DOHH2 (cell line): ENCODE results near the gene EIF5A.

Source experiments
- H3F3A ChIP-seq: fragments of 200-600 bp; sonication (generic), shearing (Covaris generic); 2 replicates; pipeline ENCODE4 v1.6.0; 2016; ENCODE audit warnings: antibody characterized with exemption, mild to moderate bottlenecking; ENCODE audit not compliant: control insufficient read depth, insufficient read depth
- H3K27ac ChIP-seq: fragments of 200-600 bp; sonication (generic); 2 replicates; pipeline ENCODE4 v1.5.1; 2014; ENCODE audit warnings: low read depth, mild to moderate bottlenecking, low read length, moderate library complexity
- H3K27me3 ChIP-seq: fragments of 200-600 bp; sonication (generic); 2 replicates; pipeline ENCODE4 v1.6.1; 2014; ENCODE audit warnings: mild to moderate bottlenecking, low read length, mixed read lengths; ENCODE audit not compliant: control insufficient read depth
- H3K36me3 ChIP-seq: fragments of 200-600 bp; sonication (generic); 2 replicates; pipeline ENCODE4 v1.6.1; 2014; ENCODE audit warnings: mild to moderate bottlenecking, low read length, moderate library complexity, mixed read lengths; ENCODE audit not compliant: control insufficient read depth
- H3K4me1 ChIP-seq: fragments of 200-600 bp; sonication (generic); 2 replicates; pipeline ENCODE4 v1.6.1; 2014; ENCODE audit warnings: mild to moderate bottlenecking, low read length, mixed read lengths; ENCODE audit not compliant: control insufficient read depth
- H3K4me2 ChIP-seq: fragments of 200-600 bp; sonication (generic); 2 replicates; pipeline ENCODE4 v1.6.0; 2014; ENCODE audit warnings: mild to moderate bottlenecking, low read length, moderate library complexity
- H3K4me3 ChIP-seq: fragments of 200-600 bp; sonication (generic); 2 replicates; pipeline ENCODE4 v1.5.1; 2014; ENCODE audit warnings: mild to moderate bottlenecking, low read length, mixed read lengths
- H3K79me2 ChIP-seq: fragments of 200-600 bp; sonication (generic); 2 replicates; pipeline ENCODE4 v1.6.1; 2014; ENCODE audit warnings: mild to moderate bottlenecking, low read length, mixed read lengths; ENCODE audit not compliant: control insufficient read depth
- H3K9me2 ChIP-seq: fragments of 200-600 bp; sonication (generic); replicated peaks from 2 replicates; pipeline ENCODE4 v1.6.1; 2014; ENCODE audit warnings: mild to moderate bottlenecking, low read length, mixed read lengths; ENCODE audit not compliant: control insufficient read depth
- H3K9me3 ChIP-seq: fragments of 200-600 bp; sonication (generic); 2 replicates; pipeline ENCODE4 v1.6.1; 2014; ENCODE audit warnings: antibody characterized with exemption, low read length, mixed read lengths; ENCODE audit not compliant: control insufficient read depth, insufficient read depth
- H4K20me1 ChIP-seq: fragments of 200-600 bp; sonication (generic); 2 replicates; pipeline ENCODE4 v1.6.0; 2014; ENCODE audit warnings: low read depth, mild to moderate bottlenecking, antibody characterized with exemption, low read length, moderate library complexity; ENCODE audit not compliant: control insufficient read depth, insufficient read depth
- EZH2phosphoT487 ChIP-seq: fragments of 200-600 bp; sonication (generic); IDR thresholded peaks from 2 replicates; pipeline ENCODE4 v1.6.1; 2017; ENCODE audit warnings: borderline replicate concordance, mild to moderate bottlenecking, antibody characterized with exemption, low read length, moderate library complexity, mixed read lengths
- TF ChIP-seq, protein P1 (sequence below): fragments of 200-600 bp; sonication (generic); IDR thresholded peaks from one replicate; pipeline ENCODE4 v1.5.1; 2014; ENCODE audit warnings: antibody characterized with exemption, mild to moderate bottlenecking, low read depth, low read length; ENCODE audit not compliant: poor library complexity, severe bottlenecking

EIF5A gene

DNA sequence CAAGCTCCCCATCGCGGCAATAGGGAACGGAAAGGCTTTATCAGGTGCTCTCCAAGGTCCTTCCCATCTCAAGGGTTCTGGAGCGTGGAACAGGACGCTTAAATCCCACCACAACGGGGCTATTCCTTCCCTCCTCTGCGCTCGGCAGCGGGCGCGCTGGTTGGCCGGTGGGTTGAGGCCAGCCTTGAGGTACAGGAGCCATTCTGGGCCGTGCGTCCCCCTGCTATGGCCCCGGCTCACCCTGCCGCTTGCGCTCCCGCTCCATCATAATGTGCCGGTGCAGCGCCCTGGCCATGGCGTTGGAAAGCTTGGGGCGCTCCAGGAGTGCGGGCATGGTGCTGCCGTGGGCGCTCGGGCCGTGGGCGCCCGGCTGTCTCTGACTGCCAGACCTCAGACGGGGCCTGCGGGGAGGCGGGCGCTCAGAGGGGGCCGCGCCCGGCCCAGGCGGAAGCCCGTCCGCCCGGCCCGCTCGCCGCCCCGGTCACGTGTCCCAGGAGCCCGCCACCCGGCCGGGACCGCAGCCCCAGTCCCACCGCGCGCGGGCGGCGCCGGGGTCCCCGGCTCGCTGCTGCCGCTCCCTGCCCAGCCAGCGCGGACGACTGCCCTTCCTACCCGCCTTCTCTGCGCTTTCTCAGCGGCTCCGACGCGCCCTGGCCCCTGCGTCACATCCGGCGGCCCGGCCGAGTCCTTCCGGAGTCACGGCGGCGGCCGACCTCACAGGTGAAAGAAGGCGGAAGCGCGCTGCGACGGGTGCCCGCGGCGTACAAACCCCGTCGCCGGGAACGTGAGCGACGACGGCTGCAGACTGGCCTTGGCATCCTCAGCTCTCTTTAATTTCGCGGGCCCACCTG is 7.5 kb downstream of the EIF5A start, which contains the start of gene GPS2:
Gene GPS2 (minus strand): TSS at position 642 of the 851 bp plus-strand sequence. CDS start 308 bp downstream, at position 334.
- TF ChIP-seq, protein P1, sequence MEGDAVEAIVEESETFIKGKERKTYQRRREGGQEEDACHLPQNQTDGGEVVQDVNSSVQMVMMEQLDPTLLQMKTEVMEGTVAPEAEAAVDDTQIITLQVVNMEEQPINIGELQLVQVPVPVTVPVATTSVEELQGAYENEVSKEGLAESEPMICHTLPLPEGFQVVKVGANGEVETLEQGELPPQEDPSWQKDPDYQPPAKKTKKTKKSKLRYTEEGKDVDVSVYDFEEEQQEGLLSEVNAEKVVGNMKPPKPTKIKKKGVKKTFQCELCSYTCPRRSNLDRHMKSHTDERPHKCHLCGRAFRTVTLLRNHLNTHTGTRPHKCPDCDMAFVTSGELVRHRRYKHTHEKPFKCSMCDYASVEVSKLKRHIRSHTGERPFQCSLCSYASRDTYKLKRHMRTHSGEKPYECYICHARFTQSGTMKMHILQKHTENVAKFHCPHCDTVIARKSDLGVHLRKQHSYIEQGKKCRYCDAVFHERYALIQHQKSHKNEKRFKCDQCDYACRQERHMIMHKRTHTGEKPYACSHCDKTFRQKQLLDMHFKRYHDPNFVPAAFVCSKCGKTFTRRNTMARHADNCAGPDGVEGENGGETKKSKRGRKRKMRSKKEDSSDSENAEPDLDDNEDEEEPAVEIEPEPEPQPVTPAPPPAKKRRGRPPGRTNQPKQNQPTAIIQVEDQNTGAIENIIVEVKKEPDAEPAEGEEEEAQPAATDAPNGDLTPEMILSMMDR = no peak
- H3K4me3 ChIP-seq = peak within 1 kb of the TSS; percentile 85
- H3K4me1 ChIP-seq = peaks cover 48% of the 10 kb centered on the region
- H3K4me2 ChIP-seq = peak within 1 kb of the TSS; percentile 98
- H3K79me2 ChIP-seq = peaks cover 43% of the 10 kb centered on the region
- H3F3A ChIP-seq = peaks cover 56% of the 10 kb centered on the region
- H3K9me3 ChIP-seq = no peaks in the 10 kb centered on the region
- peaks cover 25% of the 10 kb centered on the region for H4K20me1 ChIP-seq
- H3K36me3 ChIP-seq = peaks cover 77% of the 10 kb centered on the region
- H3K9me2 ChIP-seq = no peaks in the 10 kb centered on the region
- peak within 1 kb of the TSS; percentile 73 for H3K27ac ChIP-seq
- no peaks in the 10 kb centered on the region for H3K27me3 ChIP-seq

DNA sequence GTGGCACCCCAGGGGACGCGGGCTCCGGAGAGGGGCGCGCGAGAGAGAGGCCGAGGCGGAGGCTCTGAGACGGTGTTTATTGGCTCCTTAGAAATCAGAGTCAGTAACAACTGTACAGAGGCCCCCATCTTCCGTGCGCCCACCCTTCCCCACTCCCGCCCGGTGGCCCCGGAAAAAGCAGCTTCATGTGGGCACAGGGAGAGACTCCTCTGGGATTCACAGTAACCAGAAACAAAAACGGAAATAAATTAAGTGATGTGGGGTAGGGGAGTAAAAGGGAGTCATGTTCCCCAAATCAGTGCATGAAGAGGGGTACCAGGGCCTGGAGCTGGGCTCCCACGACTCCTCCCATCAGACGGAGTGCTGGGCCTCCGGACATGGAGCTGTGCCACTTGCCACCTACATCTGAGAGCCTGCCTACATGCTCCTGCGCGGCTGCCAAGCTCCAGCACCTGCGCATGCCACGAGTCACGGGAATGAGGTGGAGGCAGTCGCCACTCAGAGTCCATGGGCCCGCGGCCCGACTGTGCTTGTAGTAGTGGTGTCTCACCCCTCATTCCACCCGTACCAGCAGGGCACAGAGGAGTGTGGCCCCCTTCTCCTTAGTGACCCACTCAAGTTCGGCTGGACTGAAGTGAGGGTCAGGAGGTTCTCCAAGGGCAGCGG is 8.3 kb downstream of the EIF5A start:
- Histone ChIP-seq H3K27me3 (no peaks in the 10 kb centered on the region), H3K27ac (peak overlapping the region; percentile 73), H3K9me3 (no peaks in the 10 kb centered on the region), H3K79me2 (peaks cover 35% of the 10 kb centered on the region), H3K4me2 (peak overlapping the region; percentile 98), H3F3A (peaks cover 49% of the 10 kb centered on the region), H4K20me1 (peaks cover 17% of the 10 kb centered on the region), H3K4me1 (peaks cover 40% of the 10 kb centered on the region), H3K36me3 (peaks cover 77% of the 10 kb centered on the region), H3K9me2 (no peaks in the 10 kb centered on the region), H3K4me3 (peak overlapping the region; percentile 85)
- TF ChIP-seq EZH2phosphoT487 = no peak
- TF ChIP-seq, protein P1 = no peak

DNA sequence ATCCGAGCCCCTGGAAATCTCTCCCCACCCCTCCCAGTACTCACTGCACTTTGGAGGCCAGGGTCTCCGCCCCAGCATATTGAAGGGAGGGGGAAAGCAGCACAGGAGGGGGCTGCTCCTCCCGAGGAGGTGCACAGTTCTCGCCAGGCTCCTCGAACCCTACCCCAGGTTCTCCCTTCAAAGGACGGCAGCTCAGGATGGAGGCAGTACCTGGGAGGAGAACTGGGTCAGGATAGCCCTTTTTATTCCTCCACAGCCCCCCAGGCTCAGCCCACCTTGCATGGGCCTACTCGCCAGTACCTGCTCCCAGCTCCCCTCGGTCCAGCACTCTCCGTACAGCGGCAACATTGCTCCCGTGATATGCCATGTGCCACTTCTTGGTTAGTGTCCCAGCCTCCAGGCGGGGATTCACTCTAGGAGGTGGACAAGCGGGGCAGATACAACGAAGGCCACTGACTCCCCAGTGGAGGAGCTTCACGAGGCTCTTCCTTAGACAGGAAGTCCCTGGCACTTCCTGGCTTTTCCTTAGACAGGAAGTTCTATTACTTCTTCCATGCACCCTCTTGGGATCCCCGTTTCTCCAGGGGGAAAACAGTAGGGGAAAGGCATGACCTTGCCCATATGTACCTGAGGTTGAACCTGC is 9.9 kb downstream of the EIF5A start:
- no peak for TF ChIP-seq EZH2phosphoT487
- TF ChIP-seq, protein P1 = no peak
- H3K4me3 ChIP-seq = no peak overlapping the region
- peaks cover 79% of the 10 kb centered on the region for H3K36me3 ChIP-seq
- peaks cover 25% of the 10 kb centered on the region for H3K79me2 ChIP-seq
- no peaks in the 10 kb centered on the region for H3K27me3 ChIP-seq
- peaks cover 13% of the 10 kb centered on the region; the same call in 1 of the 2 replicates for H4K20me1 ChIP-seq
- no peak overlapping the region for H3K27ac ChIP-seq
- peaks cover 33% of the 10 kb centered on the region for H3K4me1 ChIP-seq
- H3K9me3 ChIP-seq = no peaks in the 10 kb centered on the region
- no peak overlapping the region for H3K4me2 ChIP-seq
- H3F3A ChIP-seq = peaks cover 35% of the 10 kb centered on the region
- no peaks in the 10 kb centered on the region for H3K9me2 ChIP-seq
